ACC112 (cell line): Measurements from ENCODE around the gene LMAN2.
"Not testable (repeated sequence)": the region's sequence is repeated elsewhere in the genome, so short reads cannot be mapped to it uniquely, and the experiment has no call there.

Experiments used
- H2AFZ ChIP-seq: fragments of 200-600 bp; sonication (generic); one replicate; pipeline ENCODE4 v1.6.0; 2017; ENCODE audit warnings: antibody characterized with exemption, low read length; ENCODE audit not compliant: unreplicated experiment
- H3K27ac ChIP-seq: fragments of 200-600 bp; sonication (generic); 2 replicates; pipeline ENCODE4 v1.5.1; 2014; ENCODE audit warnings: low read depth, mild to moderate bottlenecking, antibody characterized with exemption, low read length, moderate library complexity
- H3K27me3 ChIP-seq: fragments of 200-600 bp; sonication (generic); 2 replicates; pipeline ENCODE4 v1.6.1; 2014; ENCODE audit warnings: mild to moderate bottlenecking, antibody characterized with exemption, low read length, moderate library complexity, mixed read lengths; ENCODE audit not compliant: insufficient read depth
- H3K36me3 ChIP-seq: fragments of 200-600 bp; sonication (generic); 2 replicates; pipeline ENCODE4 v1.6.1; 2016; ENCODE audit warnings: mild to moderate bottlenecking, antibody characterized with exemption, low read length, moderate library complexity, mixed read lengths; ENCODE audit not compliant: insufficient read depth
- H3K4me1 ChIP-seq: fragments of 200-600 bp; sonication (generic); one replicate; pipeline ENCODE4 v1.6.1; 2016; ENCODE audit warnings: low read length, mixed read lengths; ENCODE audit not compliant: insufficient read depth, unreplicated experiment, control insufficient read depth
- H3K4me3 ChIP-seq: fragments of 200-600 bp; sonication (generic); 2 replicates; pipeline ENCODE4 v1.5.1; 2014; ENCODE audit warnings: mild to moderate bottlenecking, low read depth, low read length
- H3K79me2 ChIP-seq: fragments of 200-600 bp; sonication (generic); one replicate; pipeline ENCODE4 v1.6.0; 2016; ENCODE audit warnings: low read length; ENCODE audit not compliant: control insufficient read depth, unreplicated experiment, insufficient read depth

Gene LMAN2

GRCh38 chr5:177377851-177378776, 26.6 kb upstream of the LMAN2 start:
- Histone ChIP-seq H3K4me1 (peaks cover 3% of the 10 kb centered on the region), H3K27me3 (peaks cover 8% of the 10 kb centered on the region), H2AFZ (no peak overlapping the region), H3K79me2 (no peaks in the 10 kb centered on the region), H3K36me3 (no peaks in the 10 kb centered on the region), H3K27ac (no peak overlapping the region), H3K4me3 (no peak overlapping the region)

GRCh38 chr5:177376107-177376506, 24.6 kb upstream of the LMAN2 start:
- no peaks in the 10 kb centered on the region for H3K27me3 ChIP-seq
- no peaks in the 10 kb centered on the region for H3K79me2 ChIP-seq
- H3K36me3 ChIP-seq, result no peaks in the 10 kb centered on the region
- H3K27ac ChIP-seq, result no peak overlapping the region
- no peak overlapping the region for H2AFZ ChIP-seq
- H3K4me1 ChIP-seq, result peaks cover 10% of the 10 kb centered on the region
- no peak overlapping the region for H3K4me3 ChIP-seq

GRCh38 chr5:177375516-177375915, 24.0 kb upstream of the LMAN2 start:
- H3K27me3 ChIP-seq, H2AFZ ChIP-seq, H3K79me2 ChIP-seq, H3K27ac ChIP-seq, H3K36me3 ChIP-seq, H3K4me3 ChIP-seq: not testable (repeated sequence)
- H3K4me1 ChIP-seq, result peaks cover 10% of the 10 kb centered on the region

GRCh38 chr5:177374211-177374610, 22.7 kb upstream of the LMAN2 start:
- no peak overlapping the region for H3K4me3 ChIP-seq
- no peaks in the 10 kb centered on the region for H3K36me3 ChIP-seq
- H3K4me1 ChIP-seq, result peaks cover 9% of the 10 kb centered on the region
- no peak overlapping the region for H3K27ac ChIP-seq
- no peak overlapping the region for H2AFZ ChIP-seq
- H3K27me3 ChIP-seq, result no peaks in the 10 kb centered on the region
- no peaks in the 10 kb centered on the region for H3K79me2 ChIP-seq

- no peaks in the 10 kb centered on the region for H3K27me3 ChIP-seq
- no peak overlapping the region for H3K4me3 ChIP-seq
- no peak overlapping the region for H2AFZ ChIP-seq
- H3K79me2 ChIP-seq, result no peaks in the 10 kb centered on the region
- no peak overlapping the region for H3K27ac ChIP-seq
- peaks cover 8% of the 10 kb centered on the region for H3K4me1 ChIP-seq
- H3K36me3 ChIP-seq, result no peaks in the 10 kb centered on the region
Measured at GRCh38 chr5:177373806-177374205, 22.3 kb upstream of the LMAN2 start.

GRCh38 chr5:177372910-177373309, 21.4 kb upstream of the LMAN2 start:
- H2AFZ ChIP-seq, result no peak overlapping the region
- H3K36me3 ChIP-seq, result no peaks in the 10 kb centered on the region
- no peak overlapping the region for H3K4me3 ChIP-seq
- H3K79me2 ChIP-seq, result no peaks in the 10 kb centered on the region
- H3K27ac ChIP-seq, result no peak overlapping the region
- peaks cover 9% of the 10 kb centered on the region for H3K4me1 ChIP-seq
- no peaks in the 10 kb centered on the region for H3K27me3 ChIP-seq

GRCh38 chr5:177372034-177372896, 20.8 kb upstream of the LMAN2 start:
- Histone ChIP-seq H3K36me3 (no peaks in the 10 kb centered on the region), H3K4me1 (peaks cover 14% of the 10 kb centered on the region), H3K27me3 (no peaks in the 10 kb centered on the region), H3K4me3 (no peak overlapping the region; the same call in 1 of the 2 replicates), H3K27ac (no peak overlapping the region), H3K79me2 (no peaks in the 10 kb centered on the region), H2AFZ (no peak overlapping the region)

- Histone ChIP-seq H2AFZ (peak overlapping the region; percentile 46), H3K27me3 (no peaks in the 10 kb centered on the region), H3K4me1 (peaks cover 19% of the 10 kb centered on the region), H3K36me3 (no peaks in the 10 kb centered on the region), H3K79me2 (no peaks in the 10 kb centered on the region), H3K27ac (no peak overlapping the region), H3K4me3 (peak overlapping the region; percentile 72)
Measured at GRCh38 chr5:177371120-177372033, 19.9 kb upstream of the LMAN2 start.

- no peak overlapping the region for H3K4me3 ChIP-seq
- no peaks in the 10 kb centered on the region for H3K27me3 ChIP-seq
- no peak overlapping the region for H2AFZ ChIP-seq
- peaks cover 20% of the 10 kb centered on the region for H3K4me1 ChIP-seq
- no peaks in the 10 kb centered on the region for H3K79me2 ChIP-seq
- no peaks in the 10 kb centered on the region for H3K36me3 ChIP-seq
- no peak overlapping the region for H3K27ac ChIP-seq
Measured at GRCh38 chr5:177370488-177371119, 19.1 kb upstream of the LMAN2 start.
